Cardiac fibroblast (primary cell): Measurements from ENCODE around the gene IBSP.

Experiments
- DNase-seq, 2 donors: peaks; one replicate each; pipeline versions ENCODE4 v3.0.0 to v3.0.0-alpha.2; 2010; ENCODE audit warnings: low read depth in 2 of 2
- H3K4me3 ChIP-seq, 2 donors: replicated peaks in 1 of 2; 1 replicate in 1 of 2; 2 replicates in 1 of 2; pipeline ENCODE4 v1.5.1; 2011; ENCODE audit warnings: low read depth in 2 of 2, low read length in 2 of 2, mild to moderate bottlenecking in 2 of 2, moderate library complexity in 1 of 2
- TF ChIP-seq, protein P1 (sequence below): IDR thresholded peaks from one replicate; pipeline ENCODE4 v1.5.1; 2011; ENCODE audit warnings: low read depth, mild to moderate bottlenecking, low read length, inconsistent platforms

IBSP gene

DNA sequence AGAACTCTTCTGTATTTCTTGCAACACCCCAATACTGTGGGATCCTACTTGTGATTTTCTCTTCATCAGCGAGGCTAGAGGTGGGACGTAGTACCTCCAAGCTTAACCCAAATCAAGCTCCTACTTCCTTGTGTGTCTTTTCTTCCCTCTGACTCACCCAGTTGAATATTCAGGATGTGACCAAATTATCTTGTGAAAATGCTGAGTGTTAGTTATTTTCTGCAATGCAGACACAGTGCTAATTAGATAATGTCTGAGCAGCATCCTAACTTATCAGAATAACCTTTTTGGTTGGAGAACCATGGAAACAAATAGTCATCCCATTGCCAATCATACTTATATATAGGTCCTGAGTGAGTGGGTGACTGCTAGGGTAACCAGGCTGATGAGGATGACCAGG, 35.8 kb downstream of the IBSP start:
- no peak overlapping the region for H3K4me3 ChIP-seq
- DNase-seq, result peak in 1 of 2 donors; percentile 22
- TF ChIP-seq, protein P1, sequence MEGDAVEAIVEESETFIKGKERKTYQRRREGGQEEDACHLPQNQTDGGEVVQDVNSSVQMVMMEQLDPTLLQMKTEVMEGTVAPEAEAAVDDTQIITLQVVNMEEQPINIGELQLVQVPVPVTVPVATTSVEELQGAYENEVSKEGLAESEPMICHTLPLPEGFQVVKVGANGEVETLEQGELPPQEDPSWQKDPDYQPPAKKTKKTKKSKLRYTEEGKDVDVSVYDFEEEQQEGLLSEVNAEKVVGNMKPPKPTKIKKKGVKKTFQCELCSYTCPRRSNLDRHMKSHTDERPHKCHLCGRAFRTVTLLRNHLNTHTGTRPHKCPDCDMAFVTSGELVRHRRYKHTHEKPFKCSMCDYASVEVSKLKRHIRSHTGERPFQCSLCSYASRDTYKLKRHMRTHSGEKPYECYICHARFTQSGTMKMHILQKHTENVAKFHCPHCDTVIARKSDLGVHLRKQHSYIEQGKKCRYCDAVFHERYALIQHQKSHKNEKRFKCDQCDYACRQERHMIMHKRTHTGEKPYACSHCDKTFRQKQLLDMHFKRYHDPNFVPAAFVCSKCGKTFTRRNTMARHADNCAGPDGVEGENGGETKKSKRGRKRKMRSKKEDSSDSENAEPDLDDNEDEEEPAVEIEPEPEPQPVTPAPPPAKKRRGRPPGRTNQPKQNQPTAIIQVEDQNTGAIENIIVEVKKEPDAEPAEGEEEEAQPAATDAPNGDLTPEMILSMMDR, result no peak

GRCh38 chr4:87835743-87836142, 36.4 kb downstream of the IBSP start:
- DNase-seq, result no peak
- no peak overlapping the region for H3K4me3 ChIP-seq
- TF ChIP-seq, protein P1, result no peak

DNA sequence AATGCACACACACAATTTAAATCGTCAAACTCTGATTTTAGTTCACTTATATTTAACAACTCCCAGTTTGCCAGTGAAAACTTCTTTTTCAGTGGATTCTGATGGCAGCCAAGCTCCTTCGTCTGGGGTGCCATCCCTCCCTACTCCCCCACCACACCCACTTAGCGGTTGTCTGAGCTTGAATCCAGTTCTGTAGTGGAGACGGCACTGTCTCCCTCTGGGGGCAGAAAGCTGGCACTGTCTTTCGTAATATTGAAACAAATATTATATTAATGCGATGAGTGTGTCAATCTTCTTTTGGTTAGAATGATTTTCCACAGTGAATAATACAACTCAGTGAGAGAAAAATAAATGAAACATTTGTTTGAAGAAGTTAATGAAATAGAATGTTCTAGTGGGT, 38.9 kb downstream of the IBSP start:
- TF ChIP-seq, protein P1, result peak; percentile 45
- DNase-seq, result peak in 1 of 2 donors; percentile 40
- H3K4me3 ChIP-seq, result no peak overlapping the region

DNA sequence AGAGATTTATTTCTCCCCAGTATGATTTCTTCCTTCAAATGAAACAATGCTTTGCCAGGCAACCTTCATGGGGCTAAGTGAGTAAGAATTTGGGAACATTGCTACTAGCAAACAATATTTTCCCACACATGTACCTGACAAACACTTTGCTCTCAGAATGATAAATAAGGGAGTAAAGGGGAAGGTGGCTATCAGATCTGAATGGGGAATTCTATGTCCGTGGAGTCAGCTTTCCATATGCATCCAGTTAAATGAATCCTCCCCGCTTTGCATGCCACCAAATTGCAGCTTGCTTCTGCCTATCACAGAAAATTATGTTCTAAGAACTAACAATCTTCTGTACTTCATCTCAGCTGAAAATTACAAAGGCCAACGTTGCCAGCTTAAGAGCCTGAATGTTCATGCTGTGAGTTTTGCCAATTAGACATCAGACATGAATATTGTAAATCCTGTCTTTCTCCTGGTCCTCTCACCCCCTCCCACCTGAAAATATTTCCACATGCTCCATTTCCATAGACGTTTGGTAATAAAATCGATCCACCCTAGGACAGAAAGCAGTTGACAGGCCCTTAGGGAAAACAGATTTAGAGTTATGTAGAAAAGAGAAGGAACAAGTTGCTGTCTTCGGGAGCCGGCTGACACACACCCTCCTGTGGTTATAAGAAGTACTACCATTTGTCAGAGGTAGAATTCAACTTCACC, 39.7 kb downstream of the IBSP start:
- H3K4me3 ChIP-seq, result no peak overlapping the region
- DNase-seq, result peak; percentile 65
- TF ChIP-seq, protein P1, result peak; percentile 74

GRCh38 chr4:87839592-87839946, 40.2 kb downstream of the IBSP start:
- TF ChIP-seq, protein P1, result no peak
- no peak overlapping the region for H3K4me3 ChIP-seq
- no peak for DNase-seq

- TF ChIP-seq, protein P1, result no peak
- H3K4me3 ChIP-seq, result no peak overlapping the region
- DNase-seq, result no peak
Measured at GRCh38 chr4:87840149-87840548, 40.8 kb downstream of the IBSP start.

- DNase-seq, result peak; percentile 77 to 95
- no peak overlapping the region for H3K4me3 ChIP-seq
- TF ChIP-seq, protein P1, result no peak
Measured at GRCh38 chr4:87843936-87844335, 44.6 kb downstream of the IBSP start.
